NK-92 treated with Interleukin-12 subunit alpha and Interleukin-12 subunit beta, amount 100 ng/mL, for 24 hours (cell line): ENCODE results near the gene CACNA1G.

Source experiments
- DNase-seq: peaks from one replicate; lab custom pipeline; 2025; lab: John Stamatoyannopoulos, UW

The CACNA1G gene

GRCh38 chr17:50672831-50673551 lies 112.5 kb downstream of the CACNA1G start:
- no peak for DNase-seq

- DNase-seq = no peak
These were observed 114.7 kb downstream of the CACNA1G start for GRCh38 chr17:50675190-50675589.

GRCh38 chr17:50675627-50676026 lies 115.1 kb downstream of the CACNA1G start:
- no peak for DNase-seq

GRCh38 chr17:50676065-50676975 lies 115.8 kb downstream of the CACNA1G start:
- DNase-seq = no peak
